HUES6 (cell line): ENCODE data around the gene SLC4A3.

ENCODE experiments used
- H3K27ac ChIP-seq: 2 replicates; pipeline ENCODE4 v1.7.0; 2013; ENCODE audit warnings: low read depth, mild to moderate bottlenecking, low read length, inconsistent platforms
- H3K27me3 ChIP-seq: 2 replicates; pipeline ENCODE4 v1.6.1; 2013; ENCODE audit warnings: low read length; ENCODE audit not compliant: control insufficient read depth, insufficient read depth
- H3K36me3 ChIP-seq: 2 replicates; pipeline ENCODE4 v1.6.1; 2013; ENCODE audit warnings: low read length; ENCODE audit not compliant: control insufficient read depth, insufficient read depth
- H3K4me1 ChIP-seq: 2 replicates; pipeline ENCODE4 v1.6.1; 2013; ENCODE audit warnings: low read length; ENCODE audit not compliant: control insufficient read depth, insufficient read depth
- H3K4me3 ChIP-seq: 2 replicates; pipeline ENCODE4 v1.5.1; 2013; ENCODE audit warnings: low read depth, low read length
- H3K9ac ChIP-seq: one replicate; pipeline ENCODE4 v1.6.1; 2013; ENCODE audit warnings: mild to moderate bottlenecking, low read length
- H3K9me3 ChIP-seq: 2 replicates; pipeline ENCODE4 v1.6.1; 2013; ENCODE audit warnings: low read depth, low read length; ENCODE audit not compliant: control insufficient read depth, insufficient read depth

SLC4A3 gene, protein sequence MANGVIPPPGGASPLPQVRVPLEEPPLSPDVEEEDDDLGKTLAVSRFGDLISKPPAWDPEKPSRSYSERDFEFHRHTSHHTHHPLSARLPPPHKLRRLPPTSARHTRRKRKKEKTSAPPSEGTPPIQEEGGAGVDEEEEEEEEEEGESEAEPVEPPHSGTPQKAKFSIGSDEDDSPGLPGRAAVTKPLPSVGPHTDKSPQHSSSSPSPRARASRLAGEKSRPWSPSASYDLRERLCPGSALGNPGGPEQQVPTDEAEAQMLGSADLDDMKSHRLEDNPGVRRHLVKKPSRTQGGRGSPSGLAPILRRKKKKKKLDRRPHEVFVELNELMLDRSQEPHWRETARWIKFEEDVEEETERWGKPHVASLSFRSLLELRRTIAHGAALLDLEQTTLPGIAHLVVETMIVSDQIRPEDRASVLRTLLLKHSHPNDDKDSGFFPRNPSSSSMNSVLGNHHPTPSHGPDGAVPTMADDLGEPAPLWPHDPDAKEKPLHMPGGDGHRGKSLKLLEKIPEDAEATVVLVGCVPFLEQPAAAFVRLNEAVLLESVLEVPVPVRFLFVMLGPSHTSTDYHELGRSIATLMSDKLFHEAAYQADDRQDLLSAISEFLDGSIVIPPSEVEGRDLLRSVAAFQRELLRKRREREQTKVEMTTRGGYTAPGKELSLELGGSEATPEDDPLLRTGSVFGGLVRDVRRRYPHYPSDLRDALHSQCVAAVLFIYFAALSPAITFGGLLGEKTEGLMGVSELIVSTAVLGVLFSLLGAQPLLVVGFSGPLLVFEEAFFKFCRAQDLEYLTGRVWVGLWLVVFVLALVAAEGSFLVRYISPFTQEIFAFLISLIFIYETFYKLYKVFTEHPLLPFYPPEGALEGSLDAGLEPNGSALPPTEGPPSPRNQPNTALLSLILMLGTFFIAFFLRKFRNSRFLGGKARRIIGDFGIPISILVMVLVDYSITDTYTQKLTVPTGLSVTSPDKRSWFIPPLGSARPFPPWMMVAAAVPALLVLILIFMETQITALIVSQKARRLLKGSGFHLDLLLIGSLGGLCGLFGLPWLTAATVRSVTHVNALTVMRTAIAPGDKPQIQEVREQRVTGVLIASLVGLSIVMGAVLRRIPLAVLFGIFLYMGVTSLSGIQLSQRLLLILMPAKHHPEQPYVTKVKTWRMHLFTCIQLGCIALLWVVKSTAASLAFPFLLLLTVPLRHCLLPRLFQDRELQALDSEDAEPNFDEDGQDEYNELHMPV

DNA sequence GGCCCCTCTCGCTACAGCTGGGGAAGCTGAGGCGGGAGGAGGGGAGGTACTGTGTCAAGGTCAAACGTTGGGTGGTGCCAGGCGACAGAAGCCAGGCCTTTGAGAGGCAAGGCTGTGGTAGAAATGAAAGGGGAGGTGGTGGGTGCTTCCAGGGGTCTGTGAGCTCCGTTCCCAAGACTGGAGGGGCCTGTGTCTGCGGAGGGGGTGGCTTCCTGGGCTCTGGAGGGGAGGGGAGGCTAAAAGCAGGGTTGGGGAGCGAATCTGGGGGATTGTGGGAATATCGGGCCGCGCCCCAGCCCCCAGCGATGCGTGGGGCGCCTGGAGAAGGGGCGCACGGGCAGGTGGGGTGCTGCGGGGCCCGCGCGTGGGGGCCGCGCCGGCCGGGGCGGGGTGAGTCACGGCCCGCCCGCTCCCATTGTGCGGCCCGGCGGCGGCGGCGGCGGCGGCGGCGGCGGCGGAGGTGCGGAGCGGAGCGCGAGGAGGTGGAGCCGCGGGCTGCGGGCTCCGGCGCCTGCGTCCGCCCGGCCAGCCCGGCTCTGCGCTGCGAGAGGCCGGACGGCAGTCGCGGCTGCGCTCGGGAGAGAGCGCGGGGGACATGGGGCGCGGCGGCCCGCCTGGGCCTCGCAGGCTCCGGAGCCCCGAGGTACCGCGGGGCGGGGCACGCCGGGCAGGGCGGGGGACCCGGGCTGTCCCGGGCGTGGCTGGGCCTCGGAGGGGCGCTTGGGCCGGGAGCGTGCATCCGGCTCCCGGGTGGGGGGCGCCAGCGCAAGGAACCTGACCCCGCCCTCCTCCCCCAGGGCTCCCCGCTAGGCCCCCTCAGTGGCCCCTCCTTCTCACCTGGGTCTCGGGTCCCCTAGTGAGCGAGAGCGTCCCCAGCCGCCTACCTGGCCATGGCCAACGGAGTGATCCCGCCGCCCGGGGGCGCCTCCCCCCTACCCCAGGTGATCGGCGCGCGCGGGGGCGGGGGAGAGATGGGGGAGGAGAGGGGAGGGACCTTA, at the start of gene SLC4A3:
TSS of gene SLC4A3 (plus strand) at position 528 of the 998 bp plus-strand sequence. CDS start at position 891, 363 bp downstream.
- peak within 1 kb of the TSS; percentile 32 for H3K9ac ChIP-seq
- H3K9me3 ChIP-seq = no peaks in the 10 kb centered on the region
- H3K4me1 ChIP-seq = peaks cover 16% of the 10 kb centered on the region
- peaks cover 10% of the 10 kb centered on the region for H3K27me3 ChIP-seq
- no peak within 1 kb of the TSS for H3K27ac ChIP-seq
- H3K4me3 ChIP-seq = peak within 1 kb of the TSS; percentile 59
- H3K36me3 ChIP-seq = peaks cover 3% of the 10 kb centered on the region; the same call in 1 of the 2 replicates

DNA sequence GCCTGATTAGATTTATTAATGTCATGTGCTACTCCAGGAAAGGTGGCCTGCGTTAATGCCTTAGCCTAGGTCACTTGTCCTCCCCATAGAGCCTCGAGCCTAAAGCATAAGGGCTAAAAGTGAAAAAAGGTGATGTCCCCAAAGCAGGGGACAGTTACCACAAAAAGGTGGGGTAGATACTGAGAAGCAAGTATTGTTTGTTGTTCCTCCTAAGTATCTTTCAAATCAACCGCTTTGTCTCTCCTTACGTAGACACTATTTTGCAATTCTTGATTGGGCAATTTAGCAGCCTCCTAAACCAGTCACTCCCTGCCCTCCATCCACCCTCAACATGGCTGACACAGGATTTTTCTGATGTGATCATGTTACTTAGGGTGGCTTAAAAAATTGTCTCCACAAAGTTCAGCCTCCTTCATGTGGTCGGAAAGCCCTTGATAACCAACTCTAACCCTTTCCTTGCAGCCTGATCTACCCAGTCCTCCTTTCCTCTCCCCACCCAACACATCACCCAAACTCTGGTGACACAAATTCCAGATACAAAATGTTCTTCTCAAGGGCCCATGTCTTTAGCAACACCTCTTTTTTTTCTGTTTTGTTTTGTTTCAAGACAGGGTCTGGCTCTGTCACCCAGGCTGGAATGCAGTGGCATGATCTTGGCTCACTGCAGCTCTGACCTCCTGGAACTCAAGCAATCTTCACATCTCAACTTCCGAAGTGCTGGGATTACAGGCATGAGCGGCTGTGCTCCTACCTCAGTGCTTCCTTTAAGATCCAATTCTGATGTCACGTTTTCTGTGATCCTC, 48.4 kb upstream of the SLC4A3 start:
- Histone ChIP-seq H3K27me3 (0 out of 2 replicates have a peak, but pooled peaks cover 6% of the 10 kb centered on the region), H3K9me3 (no peaks in the 10 kb centered on the region), H3K36me3 (no peaks in the 10 kb centered on the region), H3K4me1 (peaks cover 37% of the 10 kb centered on the region), H3K9ac (no peak overlapping the region), H3K27ac (no peak overlapping the region), H3K4me3 (no peak overlapping the region)

DNA sequence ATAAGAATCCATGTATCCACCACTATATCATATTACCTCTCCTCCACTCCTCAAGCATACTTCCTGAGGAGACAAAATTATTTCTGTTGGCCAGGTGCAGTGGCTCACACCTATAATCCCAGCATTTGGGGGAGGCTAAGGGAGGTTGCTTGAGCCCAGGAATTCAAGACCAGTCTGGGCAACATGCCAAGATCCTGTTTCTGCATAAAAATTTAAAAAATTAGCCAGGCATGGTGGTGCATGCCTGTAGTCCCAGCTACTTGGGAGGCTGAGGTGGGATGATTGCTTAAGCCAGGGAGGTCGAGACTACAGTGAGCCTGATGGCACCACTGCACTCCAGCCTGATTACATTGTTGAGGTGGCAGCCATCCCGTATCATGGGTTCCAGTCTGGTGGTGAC, 46.1 kb upstream of the SLC4A3 start:
- H3K4me1 ChIP-seq = peaks cover 27% of the 10 kb centered on the region
- H3K9me3 ChIP-seq = no peaks in the 10 kb centered on the region

DNA sequence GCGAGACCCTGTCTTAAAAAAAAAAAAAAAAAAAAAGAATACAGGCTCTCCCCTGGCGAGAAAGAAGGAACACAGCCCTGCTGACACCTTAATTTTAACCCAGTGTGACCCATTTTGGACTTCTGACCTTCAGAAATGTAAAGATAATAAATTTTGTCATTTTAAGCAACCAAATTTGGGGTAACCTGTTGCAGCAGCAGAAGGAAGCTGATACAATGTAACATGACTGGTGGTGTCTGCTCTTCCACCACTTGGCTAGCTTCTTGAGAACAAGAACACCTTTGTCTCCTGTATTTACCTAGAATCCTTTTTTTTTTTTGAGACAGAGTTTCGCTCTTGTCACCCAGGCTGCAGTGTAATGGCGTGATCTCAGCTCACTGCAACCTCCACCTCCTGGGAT, 36.3 kb upstream of the SLC4A3 start:
- Histone ChIP-seq H3K4me3 (no peak overlapping the region), H3K4me1 (peaks cover 8% of the 10 kb centered on the region), H3K36me3 (no peaks in the 10 kb centered on the region), H3K27me3 (peaks cover 7% of the 10 kb centered on the region), H3K9me3 (no peaks in the 10 kb centered on the region), H3K9ac (no peak overlapping the region), H3K27ac (no peak overlapping the region)

More for the DNA sequence above, 46.1 kb upstream of the SLC4A3 start:
- no peak overlapping the region for H3K27ac ChIP-seq
- no peak overlapping the region for H3K4me3 ChIP-seq
- H3K9ac ChIP-seq = no peak overlapping the region
- no peaks in the 10 kb centered on the region for H3K36me3 ChIP-seq
- H3K27me3 ChIP-seq = peaks cover 8% of the 10 kb centered on the region; the same call in 1 of the 2 replicates

DNA sequence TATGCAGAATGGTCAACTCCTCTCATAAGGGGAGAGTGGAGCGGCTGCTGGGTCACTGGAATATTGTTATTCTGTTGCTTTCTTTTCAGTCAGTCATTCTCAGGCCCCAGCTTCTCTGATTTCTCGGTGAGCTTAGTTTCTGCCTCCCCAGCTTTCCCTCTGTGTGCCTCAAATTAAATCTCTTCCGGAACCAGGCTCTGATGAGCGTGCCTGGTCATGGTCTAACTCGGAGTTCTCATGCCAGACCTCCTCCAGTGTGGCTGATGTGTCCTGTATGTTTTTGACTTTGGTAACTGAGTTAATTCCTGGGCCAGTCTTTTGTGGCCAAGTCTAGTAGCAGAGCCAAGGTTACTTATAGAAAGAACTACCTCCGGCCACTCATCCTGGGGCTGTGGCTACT, 34.7 kb upstream of the SLC4A3 start:
- no peaks in the 10 kb centered on the region for H3K27me3 ChIP-seq
- no peak overlapping the region for H3K27ac ChIP-seq
- H3K4me3 ChIP-seq = no peak overlapping the region
- H3K9ac ChIP-seq = no peak overlapping the region
- H3K9me3 ChIP-seq = no peaks in the 10 kb centered on the region
- H3K36me3 ChIP-seq = no peaks in the 10 kb centered on the region
- peaks cover 17% of the 10 kb centered on the region for H3K4me1 ChIP-seq

DNA sequence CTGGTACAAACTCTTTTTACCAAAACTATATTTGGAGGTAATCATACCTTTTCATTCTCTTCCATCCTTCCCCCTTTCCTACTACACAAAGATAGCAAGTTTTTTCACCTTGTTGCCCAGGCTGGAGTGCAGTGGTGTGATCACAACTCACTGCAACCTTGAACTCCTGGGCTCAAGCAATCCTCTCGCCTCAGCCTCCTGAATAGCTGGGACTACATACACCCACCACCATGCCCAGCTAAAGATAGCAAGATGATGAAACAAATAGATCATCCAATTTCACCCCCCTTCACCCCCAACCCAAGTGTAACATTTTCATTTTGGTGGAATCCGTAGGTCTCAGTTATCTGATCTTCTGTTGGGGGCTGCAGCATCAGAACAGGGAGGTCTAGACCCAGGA, 34.3 kb upstream of the SLC4A3 start:
- H3K9ac ChIP-seq = no peak overlapping the region
- H3K9me3 ChIP-seq = no peaks in the 10 kb centered on the region
- H3K27me3 ChIP-seq = no peaks in the 10 kb centered on the region
- no peak overlapping the region for H3K27ac ChIP-seq
- H3K36me3 ChIP-seq = no peaks in the 10 kb centered on the region
- no peak overlapping the region for H3K4me3 ChIP-seq
- peaks cover 18% of the 10 kb centered on the region for H3K4me1 ChIP-seq

DNA sequence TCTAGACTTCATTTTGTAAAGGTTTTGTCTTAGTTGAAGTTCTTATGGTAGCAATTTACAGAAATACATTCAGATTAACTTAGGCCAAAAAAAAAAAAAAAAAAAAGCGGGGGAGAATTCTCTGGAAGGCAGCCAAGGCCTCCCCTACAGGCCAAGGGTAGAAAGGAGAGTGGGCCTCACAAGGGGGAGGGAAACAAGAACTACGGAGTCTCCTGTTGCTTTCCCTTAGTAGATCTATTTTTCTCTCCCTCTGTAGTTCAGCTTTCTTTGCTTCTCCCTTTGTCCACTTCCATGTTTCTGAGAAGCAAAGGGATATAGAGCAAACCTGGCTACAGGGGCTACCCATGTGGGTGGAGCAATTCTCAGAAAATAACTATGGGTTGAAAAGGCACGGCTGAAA, 32.2 kb upstream of the SLC4A3 start:
- no peaks in the 10 kb centered on the region for H3K9me3 ChIP-seq
- peak overlapping the region; percentile 90; the same call in 1 of the 2 replicates for H3K27ac ChIP-seq
- H3K36me3 ChIP-seq = no peaks in the 10 kb centered on the region
- no peak overlapping the region for H3K9ac ChIP-seq
- no peaks in the 10 kb centered on the region for H3K27me3 ChIP-seq
- H3K4me1 ChIP-seq = peaks cover 24% of the 10 kb centered on the region
- no peak overlapping the region for H3K4me3 ChIP-seq

DNA sequence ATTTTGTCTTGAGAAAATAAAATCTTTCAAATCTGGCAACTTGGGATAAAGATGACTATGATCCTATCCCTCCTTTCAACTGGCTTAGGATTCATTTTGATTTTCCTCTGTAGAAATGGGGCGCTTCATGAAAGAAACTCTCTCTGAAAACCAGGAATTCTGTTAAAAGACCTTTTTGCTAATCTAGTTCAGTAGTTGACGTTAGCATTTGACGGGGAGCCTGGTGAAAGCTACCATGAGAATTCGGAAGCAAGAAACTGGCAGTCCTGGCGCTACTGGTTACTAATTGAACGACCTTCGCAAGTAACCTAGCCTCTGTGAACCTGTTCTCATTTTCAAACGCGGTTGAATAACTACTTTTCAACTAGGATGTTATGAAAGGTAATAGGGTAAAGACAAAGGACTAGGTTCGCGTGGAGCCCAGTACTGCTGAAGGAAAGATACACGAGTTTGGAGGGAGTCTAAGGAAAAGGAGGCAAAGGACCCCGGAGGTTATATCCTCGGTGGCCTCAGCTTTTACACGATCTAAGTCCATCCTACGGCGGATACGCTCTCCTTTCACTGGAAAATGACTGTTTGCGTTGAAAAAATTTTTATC, 30.4 kb upstream of the SLC4A3 start:
- H3K4me3 ChIP-seq = peak overlapping the region; percentile 90
- peak overlapping the region; percentile 90 for H3K27ac ChIP-seq
- peaks cover 24% of the 10 kb centered on the region for H3K4me1 ChIP-seq
- H3K9me3 ChIP-seq = no peaks in the 10 kb centered on the region
- no peaks in the 10 kb centered on the region for H3K27me3 ChIP-seq
- peaks cover 8% of the 10 kb centered on the region for H3K36me3 ChIP-seq
- H3K9ac ChIP-seq = peak overlapping the region; percentile 93

DNA sequence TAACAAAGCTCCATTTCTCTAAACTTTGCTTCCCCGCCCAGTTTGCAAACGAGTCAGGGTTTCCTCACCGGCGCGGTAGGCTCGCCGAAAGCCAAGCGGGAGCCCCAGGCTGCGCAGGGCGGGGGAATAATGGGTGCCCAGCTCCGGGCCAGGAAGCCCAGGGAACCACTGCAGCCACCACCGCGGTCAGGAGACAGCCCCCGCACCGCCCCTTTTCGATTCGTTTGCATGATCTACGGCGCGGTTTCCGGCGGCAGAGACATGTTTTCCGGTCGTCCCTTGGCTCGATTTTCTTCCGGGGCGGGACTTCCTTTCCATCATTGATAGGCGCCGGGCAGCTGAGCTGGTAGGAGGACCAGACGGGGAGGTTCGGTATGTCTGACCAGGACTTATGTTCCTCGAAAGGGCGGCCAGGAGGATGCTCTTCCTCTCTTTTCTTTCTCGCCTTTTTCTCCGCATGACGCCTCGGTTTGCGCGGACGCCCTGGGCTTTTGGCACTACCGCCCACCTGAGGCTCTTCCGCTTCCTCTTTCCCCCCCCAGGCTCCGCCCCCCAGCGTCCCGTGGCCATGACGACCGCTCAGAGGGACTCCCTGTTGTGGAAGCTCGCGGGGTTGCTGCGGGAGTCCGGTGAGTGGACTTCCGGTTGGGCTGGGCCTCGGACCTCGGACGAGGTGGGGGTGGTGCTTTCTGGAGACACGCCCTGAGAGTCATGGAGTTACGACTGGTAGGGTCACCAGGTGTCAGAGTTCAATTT, 29.7 kb upstream of the SLC4A3 start, which contains the start of gene STK11IP:
TSS of gene STK11IP (plus strand) at position 306 of the 756 bp plus-strand sequence. CDS start at position 569, 263 bp downstream.
- peak within 1 kb of the TSS; percentile 90 for H3K4me3 ChIP-seq
- H3K36me3 ChIP-seq = peaks cover 14% of the 10 kb centered on the region
- peaks cover 24% of the 10 kb centered on the region for H3K4me1 ChIP-seq
- peak within 1 kb of the TSS; percentile 90 for H3K27ac ChIP-seq
- H3K27me3 ChIP-seq = no peaks in the 10 kb centered on the region
- no peaks in the 10 kb centered on the region for H3K9me3 ChIP-seq
- peak within 1 kb of the TSS; percentile 93 for H3K9ac ChIP-seq
